Kidney capillary endothelial cell (primary cell): ENCODE results near the gene MAN2B2.

Experiments used
- DNase-seq: peaks from one replicate; pipeline ENCODE4 v3.0.0-alpha.2; 2018; ENCODE audit warnings: low spot score

Gene MAN2B2

GRCh38 chr4:6595897-6596537, 21.0 kb downstream of the MAN2B2 start:
- no peak for DNase-seq

- DNase-seq, result no peak
Observed at GRCh38 chr4:6596948-6597347, 22.0 kb downstream of the MAN2B2 start.

- no peak for DNase-seq
Observed at GRCh38 chr4:6598127-6598526, 23.1 kb downstream of the MAN2B2 start.

- no peak for DNase-seq
Observed at GRCh38 chr4:6598641-6599040, 23.7 kb downstream of the MAN2B2 start.

- DNase-seq, result no peak
Observed at GRCh38 chr4:6601661-6602250, 26.8 kb downstream of the MAN2B2 start.

- DNase-seq, result no peak
Observed at GRCh38 chr4:6602289-6602688, 27.3 kb downstream of the MAN2B2 start.

- DNase-seq, result no peak
Observed at GRCh38 chr4:6603128-6603527, 28.1 kb downstream of the MAN2B2 start.

- no peak for DNase-seq
Observed at GRCh38 chr4:6605114-6605513, 30.1 kb downstream of the MAN2B2 start.

- no peak for DNase-seq
Observed at GRCh38 chr4:6605605-6606004, 30.6 kb downstream of the MAN2B2 start.

- DNase-seq, result no peak
Observed at GRCh38 chr4:6606465-6607235, 31.7 kb downstream of the MAN2B2 start.

GRCh38 chr4:6607368-6608055, 32.5 kb downstream of the MAN2B2 start:
- DNase-seq, result no peak

- DNase-seq, result no peak
Observed at GRCh38 chr4:6608758-6609414, 33.9 kb downstream of the MAN2B2 start.

GRCh38 chr4:6609415-6610079, 34.6 kb downstream of the MAN2B2 start:
- no peak for DNase-seq

GRCh38 chr4:6610856-6611430, 36.0 kb downstream of the MAN2B2 start:
- no peak for DNase-seq

GRCh38 chr4:6612961-6613675, 38.1 kb downstream of the MAN2B2 start:
- DNase-seq, result no peak

GRCh38 chr4:6613676-6614651, 39.0 kb downstream of the MAN2B2 start:
- no peak for DNase-seq

GRCh38 chr4:6614701-6615230, 39.8 kb downstream of the MAN2B2 start:
- no peak for DNase-seq

GRCh38 chr4:6616087-6616995, 41.4 kb downstream of the MAN2B2 start:
- no peak for DNase-seq
